GM12878 (cell line): Measurements from ENCODE around the gene FRYL.

ENCODE experiments used
- EP300 ChIP-seq, 2 experiments: fragments of 150-350 bp in 1 of 2; IDR thresholded peaks; 2 replicates each; pipeline ENCODE4 v1.6.1; 2011 to 2012; ENCODE audit warnings: low read depth in 2 of 2, low read length in 2 of 2, borderline replicate concordance in 1 of 2, improper control_type of control experiment in 1 of 2, inconsistent platforms in 1 of 2; ENCODE audit not compliant: control insufficient read depth in 1 of 2
- YY1 ChIP-seq: IDR thresholded peaks from 2 replicates; pipeline ENCODE4 v1.6.1; 2011; ENCODE audit warnings: low read depth, mild to moderate bottlenecking, low read length
- TF ChIP-seq, protein P1 (sequence below), 3 experiments: IDR thresholded peaks in 2 of 3; conservative IDR thresholded peaks in 1 of 3; 2 replicates each; pipeline ENCODE4 v1.5.1; 2011; ENCODE audit warnings: low read depth in 3 of 3, low read length in 3 of 3, mild to moderate bottlenecking in 3 of 3, control low read depth in 2 of 3, moderate library complexity in 2 of 3, inconsistent platforms in 1 of 3, mixed read lengths in 1 of 3; ENCODE audit not compliant: control insufficient read depth in 2 of 3, insufficient read depth in 1 of 3; ENCODE audit errors: extremely low read depth in 1 of 3

DNA sequence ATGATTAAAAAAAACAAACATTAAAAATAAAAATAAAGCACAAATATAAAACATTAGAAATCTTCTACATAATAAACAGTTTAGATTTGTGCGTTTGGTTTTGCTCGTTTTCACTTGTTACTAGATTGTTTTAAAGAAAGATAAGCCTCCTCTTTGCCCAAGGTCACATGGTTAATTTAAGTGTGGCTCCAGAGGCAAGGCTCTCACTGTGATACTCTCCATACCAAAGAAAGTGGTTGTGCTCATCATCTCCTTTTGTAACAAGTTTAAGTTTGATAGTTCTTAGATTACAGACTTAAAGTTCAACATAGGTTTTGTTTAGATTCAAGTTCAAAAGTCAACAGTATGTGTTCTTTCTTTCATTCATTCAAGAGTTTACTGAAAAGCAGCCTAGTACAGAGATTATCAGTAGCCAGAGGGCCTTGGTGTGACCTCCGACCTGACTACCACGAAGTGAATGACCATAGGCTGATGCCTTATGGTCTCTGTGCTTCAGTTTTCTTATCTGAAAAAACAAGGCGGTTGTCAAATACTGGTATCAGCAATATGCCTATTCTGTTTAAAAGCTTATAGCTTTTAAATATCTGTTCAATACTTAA lies 156.8 kb downstream of the FRYL start:
- TF ChIP-seq EP300 (IDR thresholded peaks at IDR 0.05; ENCODE audit: borderline replicate concordance in 1 of 2, control insufficient read depth in 1 of 2, low read depth in 2 of 2, low read length in 2 of 2) (no peak), YY1 (no peak)
- TF ChIP-seq, protein P1, sequence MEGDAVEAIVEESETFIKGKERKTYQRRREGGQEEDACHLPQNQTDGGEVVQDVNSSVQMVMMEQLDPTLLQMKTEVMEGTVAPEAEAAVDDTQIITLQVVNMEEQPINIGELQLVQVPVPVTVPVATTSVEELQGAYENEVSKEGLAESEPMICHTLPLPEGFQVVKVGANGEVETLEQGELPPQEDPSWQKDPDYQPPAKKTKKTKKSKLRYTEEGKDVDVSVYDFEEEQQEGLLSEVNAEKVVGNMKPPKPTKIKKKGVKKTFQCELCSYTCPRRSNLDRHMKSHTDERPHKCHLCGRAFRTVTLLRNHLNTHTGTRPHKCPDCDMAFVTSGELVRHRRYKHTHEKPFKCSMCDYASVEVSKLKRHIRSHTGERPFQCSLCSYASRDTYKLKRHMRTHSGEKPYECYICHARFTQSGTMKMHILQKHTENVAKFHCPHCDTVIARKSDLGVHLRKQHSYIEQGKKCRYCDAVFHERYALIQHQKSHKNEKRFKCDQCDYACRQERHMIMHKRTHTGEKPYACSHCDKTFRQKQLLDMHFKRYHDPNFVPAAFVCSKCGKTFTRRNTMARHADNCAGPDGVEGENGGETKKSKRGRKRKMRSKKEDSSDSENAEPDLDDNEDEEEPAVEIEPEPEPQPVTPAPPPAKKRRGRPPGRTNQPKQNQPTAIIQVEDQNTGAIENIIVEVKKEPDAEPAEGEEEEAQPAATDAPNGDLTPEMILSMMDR (IDR thresholded peaks at IDR 0.05 in 2 of 3, conservative IDR thresholded peaks at IDR 0.05 in 1 of 3; ENCODE audit: control insufficient read depth in 2 of 3, extremely low read depth in 1 of 3, insufficient read depth in 1 of 3, low read depth in 3 of 3, low read length in 3 of 3) = no peak
